Measurements from ENCODE around the gene NPTXR. TPM values are rescaled to one million over a fixed set of nuclear protein-coding genes. Genes with fewer than 3 reads are reported as not detected.
"Not testable (repeated sequence)": the region's sequence is repeated elsewhere in the genome, so short reads cannot be mapped to it uniquely, and the experiment has no call there.

The NPTXR gene
- total and polyA plus RNA-seq, 9 donors = 2.2 to 8.7 (median 5.8) TPM

GRCh38 chr22:38823637-38824036 lies 20.2 kb downstream of the NPTXR start:
- no peaks in the 10 kb centered on the region for H3K9me3 ChIP-seq (replicated peaks; ENCODE audit: control insufficient read depth, low read depth, low read length)
- H3K36me3 ChIP-seq (ENCODE audit: control insufficient read depth, insufficient read depth, low read length) = no peaks in the 10 kb centered on the region
- WGBS (ENCODE audit: insufficient coverage) = 80% methylated on average over 1 of the region's 2 CpGs
- H3K4me3 ChIP-seq (ENCODE audit: low read length) = no peak overlapping the region
- no peak for DNase-seq
- H3K27ac ChIP-seq (ENCODE audit: low read length) = no peak overlapping the region
- no peaks in the 10 kb centered on the region for H3K27me3 ChIP-seq (ENCODE audit: control insufficient read depth, insufficient read depth, low read length)
- no peaks in the 10 kb centered on the region for H3K4me1 ChIP-seq (ENCODE audit: control insufficient read depth, insufficient read depth, low read length)

- no peaks in the 10 kb centered on the region for H3K9me3 ChIP-seq (replicated peaks; ENCODE audit: control insufficient read depth, low read depth, low read length)
- WGBS (ENCODE audit: insufficient coverage) = 75% methylated on average over 3 of the region's 4 CpGs
- no peaks in the 10 kb centered on the region for H3K36me3 ChIP-seq (ENCODE audit: control insufficient read depth, insufficient read depth, low read length)
- no peak for DNase-seq
- no peak overlapping the region for H3K4me3 ChIP-seq (ENCODE audit: low read length)
- no peak overlapping the region for H3K27ac ChIP-seq (ENCODE audit: low read length)
- H3K4me1 ChIP-seq (ENCODE audit: control insufficient read depth, insufficient read depth, low read length) = no peaks in the 10 kb centered on the region
- no peaks in the 10 kb centered on the region for H3K27me3 ChIP-seq (ENCODE audit: control insufficient read depth, insufficient read depth, low read length)
These were observed 20.8 kb downstream of the NPTXR start for GRCh38 chr22:38823076-38823475.

- Histone ChIP-seq H3K27me3 (ENCODE audit: control insufficient read depth, insufficient read depth, low read length) (no peaks in the 10 kb centered on the region), H3K9me3 (replicated peaks; ENCODE audit: control insufficient read depth, low read depth, low read length) (no peaks in the 10 kb centered on the region), H3K27ac (ENCODE audit: low read length) (no peak overlapping the region), H3K4me3 (ENCODE audit: low read length) (no peak overlapping the region), H3K4me1 (ENCODE audit: control insufficient read depth, insufficient read depth, low read length) (no peaks in the 10 kb centered on the region), H3K36me3 (ENCODE audit: control insufficient read depth, insufficient read depth, low read length) (no peaks in the 10 kb centered on the region)
- DNase-seq = no peak
- WGBS (ENCODE audit: insufficient coverage) = 80% methylated on average over 8 of the region's 8 CpGs
These were observed 23.8 kb downstream of the NPTXR start for GRCh38 chr22:38820020-38820419.

GRCh38 chr22:38819387-38819940 lies 24.4 kb downstream of the NPTXR start:
- H3K9me3 ChIP-seq (replicated peaks; ENCODE audit: control insufficient read depth, low read depth, low read length) = no peaks in the 10 kb centered on the region
- H3K27ac ChIP-seq (ENCODE audit: low read length) = no peak overlapping the region
- no peak overlapping the region for H3K4me3 ChIP-seq (ENCODE audit: low read length)
- no peak for DNase-seq
- H3K36me3 ChIP-seq (ENCODE audit: control insufficient read depth, insufficient read depth, low read length) = no peaks in the 10 kb centered on the region
- H3K4me1 ChIP-seq (ENCODE audit: control insufficient read depth, insufficient read depth, low read length) = no peaks in the 10 kb centered on the region
- no peaks in the 10 kb centered on the region for H3K27me3 ChIP-seq (ENCODE audit: control insufficient read depth, insufficient read depth, low read length)
- WGBS (ENCODE audit: insufficient coverage) = 81% methylated on average over 8 of the region's 10 CpGs

- no peaks in the 10 kb centered on the region for H3K9me3 ChIP-seq (replicated peaks; ENCODE audit: control insufficient read depth, low read depth, low read length)
- no peaks in the 10 kb centered on the region for H3K36me3 ChIP-seq (ENCODE audit: control insufficient read depth, insufficient read depth, low read length)
- DNase-seq = no peak
- no peaks in the 10 kb centered on the region for H3K4me1 ChIP-seq (ENCODE audit: control insufficient read depth, insufficient read depth, low read length)
- H3K27me3 ChIP-seq (ENCODE audit: control insufficient read depth, insufficient read depth, low read length) = peaks cover 2% of the 10 kb centered on the region
- 90% methylated on average over 3 of the region's 6 CpGs for WGBS (ENCODE audit: insufficient coverage)
- no peak overlapping the region for H3K4me3 ChIP-seq (ENCODE audit: low read length)
- no peak overlapping the region for H3K27ac ChIP-seq (ENCODE audit: low read length)
These were observed 26.6 kb downstream of the NPTXR start for GRCh38 chr22:38817196-38817595.

- Histone ChIP-seq H3K4me3 (ENCODE audit: low read length) (no peak overlapping the region), H3K27me3 (ENCODE audit: control insufficient read depth, insufficient read depth, low read length) (peaks cover 2% of the 10 kb centered on the region), H3K27ac (ENCODE audit: low read length) (no peak overlapping the region), H3K9me3 (replicated peaks; ENCODE audit: control insufficient read depth, low read depth, low read length) (no peaks in the 10 kb centered on the region), H3K36me3 (ENCODE audit: control insufficient read depth, insufficient read depth, low read length) (no peaks in the 10 kb centered on the region), H3K4me1 (ENCODE audit: control insufficient read depth, insufficient read depth, low read length) (no peaks in the 10 kb centered on the region)
- WGBS (ENCODE audit: insufficient coverage) = no CpG with 5 or more reads among the region's 1 CpG
- DNase-seq = no peak
These were observed 28.0 kb downstream of the NPTXR start for GRCh38 chr22:38815842-38816241.

GRCh38 chr22:38811241-38811640 lies 32.6 kb downstream of the NPTXR start:
- no peak overlapping the region for H3K27ac ChIP-seq (ENCODE audit: low read length)
- WGBS (ENCODE audit: insufficient coverage) = 76% methylated on average over 2 of the region's 2 CpGs
- peaks cover 2% of the 10 kb centered on the region for H3K27me3 ChIP-seq (ENCODE audit: control insufficient read depth, insufficient read depth, low read length)
- no peaks in the 10 kb centered on the region for H3K36me3 ChIP-seq (ENCODE audit: control insufficient read depth, insufficient read depth, low read length)
- DNase-seq = no peak
- peaks cover 5% of the 10 kb centered on the region for H3K9me3 ChIP-seq (replicated peaks; ENCODE audit: control insufficient read depth, low read depth, low read length)
- H3K4me1 ChIP-seq (ENCODE audit: control insufficient read depth, insufficient read depth, low read length) = no peaks in the 10 kb centered on the region
- H3K4me3 ChIP-seq (ENCODE audit: low read length) = no peak overlapping the region

- not testable (repeated sequence) for H3K36me3 ChIP-seq (ENCODE audit: control insufficient read depth, insufficient read depth, low read length); H3K27me3 ChIP-seq (ENCODE audit: control insufficient read depth, insufficient read depth, low read length); H3K4me3 ChIP-seq (ENCODE audit: low read length); H3K27ac ChIP-seq (ENCODE audit: low read length); H3K4me1 ChIP-seq (ENCODE audit: control insufficient read depth, insufficient read depth, low read length); H3K9me3 ChIP-seq (replicated peaks; ENCODE audit: control insufficient read depth, low read depth, low read length); DNase-seq
- 30% methylated on average over 3 of the region's 8 CpGs for WGBS (ENCODE audit: insufficient coverage)
These were observed 38.7 kb downstream of the NPTXR start for GRCh38 chr22:38805041-38805593.

- Histone ChIP-seq H3K4me1 (ENCODE audit: control insufficient read depth, insufficient read depth, low read length) (peaks cover 5% of the 10 kb centered on the region), H3K36me3 (ENCODE audit: control insufficient read depth, insufficient read depth, low read length) (no peaks in the 10 kb centered on the region), H3K9me3 (replicated peaks; ENCODE audit: control insufficient read depth, low read depth, low read length) (no peaks in the 10 kb centered on the region), H3K27me3 (ENCODE audit: control insufficient read depth, insufficient read depth, low read length) (peaks cover 11% of the 10 kb centered on the region), H3K4me3 (ENCODE audit: low read length) (no peak overlapping the region), H3K27ac (ENCODE audit: low read length) (no peak overlapping the region)
- no CpG with 5 or more reads among the region's 10 CpGs for WGBS (ENCODE audit: insufficient coverage)
- DNase-seq = peak; percentile 87
These were observed 41.1 kb downstream of the NPTXR start for GRCh38 chr22:38802671-38803121.

GRCh38 chr22:38799265-38800002 lies 44.4 kb downstream of the NPTXR start:
- no peaks in the 10 kb centered on the region for H3K36me3 ChIP-seq (ENCODE audit: control insufficient read depth, insufficient read depth, low read length)
- no peaks in the 10 kb centered on the region for H3K9me3 ChIP-seq (replicated peaks; ENCODE audit: control insufficient read depth, low read depth, low read length)
- no CpG with 5 or more reads among the region's 6 CpGs for WGBS (ENCODE audit: insufficient coverage)
- H3K4me1 ChIP-seq (ENCODE audit: control insufficient read depth, insufficient read depth, low read length) = peaks cover 6% of the 10 kb centered on the region
- H3K4me3 ChIP-seq (ENCODE audit: low read length) = no peak overlapping the region
- peaks cover 19% of the 10 kb centered on the region for H3K27me3 ChIP-seq (ENCODE audit: control insufficient read depth, insufficient read depth, low read length)
- H3K27ac ChIP-seq (ENCODE audit: low read length) = no peak overlapping the region
- DNase-seq = no peak
